Neutrophil (primary cell): ENCODE results near the gene IL9.

Experiments
- H3K27ac ChIP-seq: fragments of 200-600 bp; sonication (generic); 2 replicates; pipeline ENCODE4 v1.5.1; 2016; ENCODE audit warnings: mild to moderate bottlenecking, moderate library complexity
- H3K27me3 ChIP-seq: fragments of 200-600 bp; sonication (generic); 2 replicates; pipeline ENCODE4 v1.6.0; 2016; ENCODE audit warnings: mild to moderate bottlenecking
- H3K36me3 ChIP-seq: fragments of 200-600 bp; sonication (generic); 2 replicates; pipeline ENCODE4 v1.5.1; 2017
- H3K4me1 ChIP-seq, 2 experiments: fragments of 200-600 bp in 1 of 2; sonication (generic) in 1 of 2; 1 replicate in 1 of 2; 2 replicates in 1 of 2; pipeline versions ENCODE4 v1.5.1 to v1.6.1; 2013 to 2016; ENCODE audit warnings: low read depth in 1 of 2, low read length in 1 of 2, mild to moderate bottlenecking in 1 of 2, moderate library complexity in 1 of 2; ENCODE audit not compliant: control insufficient read depth in 1 of 2, insufficient read depth in 1 of 2
- H3K4me3 ChIP-seq, 2 experiments: fragments of 200-600 bp in 1 of 2; sonication (generic) in 1 of 2; 1 replicate in 1 of 2; 2 replicates in 1 of 2; pipeline ENCODE4 v1.5.1; 2013 to 2016; ENCODE audit warnings: low read depth in 1 of 2, low read length in 1 of 2, mild to moderate bottlenecking in 1 of 2, moderate library complexity in 1 of 2
- H3K9me3 ChIP-seq: fragments of 200-600 bp; sonication (generic); 2 replicates; pipeline ENCODE4 v1.5.1; 2016
- TF ChIP-seq, protein P1 (sequence below): fragments of 200-600 bp; sonication (generic); IDR thresholded peaks from 2 replicates; pipeline ENCODE4 v1.5.1; 2016; ENCODE audit warnings: antibody characterized with exemption

IL9 gene

DNA sequence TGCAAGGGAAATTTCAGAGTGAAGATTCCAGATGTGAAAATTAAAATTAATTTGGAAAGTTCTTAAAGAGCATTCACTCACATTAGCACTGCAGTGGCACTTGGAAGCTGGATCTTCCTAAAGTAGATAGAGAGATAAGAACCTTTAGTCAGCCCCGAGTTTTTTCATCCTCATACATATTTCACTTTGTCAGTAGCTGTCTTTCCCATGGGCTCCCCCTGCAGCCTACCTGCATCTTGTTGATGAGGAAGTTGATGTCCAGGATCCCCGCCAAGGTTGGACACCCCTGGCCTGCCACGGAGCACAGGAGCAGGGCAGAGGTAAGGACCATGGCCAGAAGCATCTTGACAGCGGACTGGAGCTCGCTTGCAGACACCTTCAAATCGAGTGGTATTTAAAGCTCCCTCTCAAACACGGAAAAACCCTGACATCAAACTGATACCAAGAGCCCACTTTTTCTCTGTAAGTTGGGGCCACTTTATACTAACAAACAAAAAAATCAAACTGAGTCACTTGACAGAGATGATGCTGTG is at the start of gene IL9:
Gene IL9, minus strand, starts transcription at position 368 of the 533 bp plus-strand sequence. Its CDS starts 25 bp downstream, at position 343.
- Histone ChIP-seq H3K27ac (no peak within 1 kb of the TSS), H3K36me3 (no peaks in the 10 kb centered on the region), H3K4me1 (no peaks in the 10 kb centered on the region), H3K9me3 (no peaks in the 10 kb centered on the region), H3K27me3 (peaks cover 88% of the 10 kb centered on the region), H3K4me3 (no peak within 1 kb of the TSS)
- TF ChIP-seq, protein P1, sequence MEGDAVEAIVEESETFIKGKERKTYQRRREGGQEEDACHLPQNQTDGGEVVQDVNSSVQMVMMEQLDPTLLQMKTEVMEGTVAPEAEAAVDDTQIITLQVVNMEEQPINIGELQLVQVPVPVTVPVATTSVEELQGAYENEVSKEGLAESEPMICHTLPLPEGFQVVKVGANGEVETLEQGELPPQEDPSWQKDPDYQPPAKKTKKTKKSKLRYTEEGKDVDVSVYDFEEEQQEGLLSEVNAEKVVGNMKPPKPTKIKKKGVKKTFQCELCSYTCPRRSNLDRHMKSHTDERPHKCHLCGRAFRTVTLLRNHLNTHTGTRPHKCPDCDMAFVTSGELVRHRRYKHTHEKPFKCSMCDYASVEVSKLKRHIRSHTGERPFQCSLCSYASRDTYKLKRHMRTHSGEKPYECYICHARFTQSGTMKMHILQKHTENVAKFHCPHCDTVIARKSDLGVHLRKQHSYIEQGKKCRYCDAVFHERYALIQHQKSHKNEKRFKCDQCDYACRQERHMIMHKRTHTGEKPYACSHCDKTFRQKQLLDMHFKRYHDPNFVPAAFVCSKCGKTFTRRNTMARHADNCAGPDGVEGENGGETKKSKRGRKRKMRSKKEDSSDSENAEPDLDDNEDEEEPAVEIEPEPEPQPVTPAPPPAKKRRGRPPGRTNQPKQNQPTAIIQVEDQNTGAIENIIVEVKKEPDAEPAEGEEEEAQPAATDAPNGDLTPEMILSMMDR: no peak

DNA sequence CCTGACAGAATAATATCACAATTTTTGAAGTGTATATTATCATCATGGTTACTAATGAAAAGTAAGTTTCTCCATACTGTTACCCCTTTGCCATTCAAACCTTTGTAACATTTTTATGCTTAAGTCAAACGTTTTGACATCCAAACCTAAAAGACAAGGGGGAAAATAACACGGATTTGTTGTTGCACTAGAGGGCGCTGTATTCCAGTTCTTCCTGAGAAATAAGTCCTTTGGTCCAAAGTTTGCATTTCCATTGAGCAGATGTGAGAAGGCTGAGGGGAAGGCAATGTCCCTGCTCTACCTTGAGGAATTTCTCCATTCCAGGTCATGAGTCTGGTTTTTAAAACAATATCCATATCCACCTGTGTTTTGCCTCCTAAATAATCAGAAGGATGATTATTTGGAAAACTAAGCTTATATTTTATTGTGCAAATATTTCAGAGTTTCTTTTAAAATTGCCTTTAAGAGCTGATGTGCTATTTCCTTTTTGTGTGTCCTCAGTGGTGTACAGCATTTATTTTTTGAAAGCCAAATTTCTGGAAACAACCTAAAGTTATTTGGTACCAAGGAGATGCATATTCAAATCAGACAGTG is 49.4 kb upstream of the IL9 start:
- H3K4me1 ChIP-seq: no peaks in the 10 kb centered on the region
- TF ChIP-seq, protein P1: no peak
- H3K36me3 ChIP-seq: no peaks in the 10 kb centered on the region
- H3K27me3 ChIP-seq: peaks cover 48% of the 10 kb centered on the region
- no peak overlapping the region for H3K4me3 ChIP-seq
- no peak overlapping the region for H3K27ac ChIP-seq
- no peaks in the 10 kb centered on the region for H3K9me3 ChIP-seq

DNA sequence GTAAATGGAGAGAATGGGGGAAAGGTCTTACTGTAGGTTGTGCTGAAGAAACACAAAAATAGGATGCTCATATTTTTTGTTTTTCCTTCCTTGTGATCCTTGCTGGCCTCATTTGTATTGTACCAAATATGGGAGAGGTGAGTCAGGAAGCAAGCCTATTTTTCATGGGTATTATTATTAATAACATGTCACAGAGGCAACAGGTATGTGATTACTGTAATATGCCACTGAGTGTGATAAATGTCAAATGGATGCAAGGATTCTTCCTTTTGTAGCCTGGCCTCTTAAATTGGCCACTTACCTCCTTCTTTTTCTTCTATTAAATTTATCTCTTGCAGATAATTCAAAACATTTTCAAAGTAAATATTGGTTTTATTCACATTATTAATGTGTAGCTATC is 48.9 kb upstream of the IL9 start:
- H3K9me3 ChIP-seq: no peaks in the 10 kb centered on the region
- H3K36me3 ChIP-seq: no peaks in the 10 kb centered on the region
- TF ChIP-seq, protein P1: no peak
- no peak overlapping the region for H3K4me3 ChIP-seq
- H3K4me1 ChIP-seq: no peaks in the 10 kb centered on the region
- no peak overlapping the region for H3K27ac ChIP-seq
- peaks cover 47% of the 10 kb centered on the region for H3K27me3 ChIP-seq

DNA sequence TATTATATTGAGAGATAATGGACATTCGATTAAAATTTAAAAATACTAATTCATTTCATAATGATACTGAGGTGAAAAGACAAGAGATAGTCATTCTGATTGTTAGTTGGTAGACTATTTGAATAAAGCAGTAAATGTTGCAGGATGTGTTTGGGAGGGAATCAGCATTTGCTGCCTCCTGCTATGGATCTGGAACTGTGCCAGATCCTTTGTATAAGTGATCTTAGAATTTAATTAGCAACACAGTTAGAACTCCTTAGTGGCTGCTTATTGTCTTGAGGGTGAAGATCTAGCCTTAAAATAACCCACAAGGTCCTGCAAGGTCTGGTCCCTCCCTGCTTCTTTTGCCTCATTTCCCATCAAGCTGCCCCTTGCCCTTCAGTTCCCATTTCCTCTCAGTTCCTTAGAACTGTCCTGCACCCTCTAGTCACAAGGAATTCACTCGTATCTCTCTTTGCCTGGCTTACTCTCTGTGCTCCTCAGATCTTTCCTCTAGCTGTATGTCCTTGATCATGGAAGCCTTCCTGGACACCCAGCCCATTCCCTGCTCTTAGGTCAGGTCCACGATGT is 46.6 kb upstream of the IL9 start:
- TF ChIP-seq, protein P1: no peak
- Histone ChIP-seq H3K4me3 (no peak overlapping the region), H3K9me3 (no peaks in the 10 kb centered on the region), H3K4me1 (no peaks in the 10 kb centered on the region), H3K27ac (no peak overlapping the region), H3K27me3 (peaks cover 61% of the 10 kb centered on the region), H3K36me3 (no peaks in the 10 kb centered on the region)

DNA sequence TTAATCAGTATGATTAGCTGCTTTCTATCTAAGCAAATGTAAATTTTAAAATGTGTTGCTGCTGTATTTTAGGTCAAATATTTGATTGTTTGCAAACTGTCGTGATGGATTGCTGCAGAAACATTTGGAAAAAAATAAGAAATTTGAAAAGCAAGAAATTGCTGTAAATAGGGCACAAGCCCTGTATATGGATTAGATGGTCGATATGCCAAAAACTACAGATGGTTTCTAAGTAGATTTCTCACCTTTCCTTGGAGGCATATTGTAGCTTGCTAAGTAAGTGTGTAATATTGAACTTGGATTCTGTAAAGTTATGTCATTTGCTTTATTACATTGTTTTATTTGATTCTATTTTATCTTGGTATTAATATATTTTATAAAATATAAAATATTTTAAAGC is 46.1 kb upstream of the IL9 start:
- TF ChIP-seq, protein P1: no peak
- H3K4me1 ChIP-seq: no peaks in the 10 kb centered on the region
- H3K9me3 ChIP-seq: no peaks in the 10 kb centered on the region
- no peak overlapping the region for H3K27ac ChIP-seq
- no peak overlapping the region for H3K4me3 ChIP-seq
- no peaks in the 10 kb centered on the region for H3K36me3 ChIP-seq
- peaks cover 67% of the 10 kb centered on the region for H3K27me3 ChIP-seq
